Hematopoietic multipotent progenitor cell treated with erythropoietin and hydrocortisone succinate and interleukin-3 and kit ligand, for 4 days (in vitro differentiated cells): Measurements from ENCODE around the gene ARFGAP1.

Experiments used
- DNase-seq: peaks from one replicate; pipeline ENCODE4 v3.0.0-alpha.2; 2015

ARFGAP1 gene

DNA sequence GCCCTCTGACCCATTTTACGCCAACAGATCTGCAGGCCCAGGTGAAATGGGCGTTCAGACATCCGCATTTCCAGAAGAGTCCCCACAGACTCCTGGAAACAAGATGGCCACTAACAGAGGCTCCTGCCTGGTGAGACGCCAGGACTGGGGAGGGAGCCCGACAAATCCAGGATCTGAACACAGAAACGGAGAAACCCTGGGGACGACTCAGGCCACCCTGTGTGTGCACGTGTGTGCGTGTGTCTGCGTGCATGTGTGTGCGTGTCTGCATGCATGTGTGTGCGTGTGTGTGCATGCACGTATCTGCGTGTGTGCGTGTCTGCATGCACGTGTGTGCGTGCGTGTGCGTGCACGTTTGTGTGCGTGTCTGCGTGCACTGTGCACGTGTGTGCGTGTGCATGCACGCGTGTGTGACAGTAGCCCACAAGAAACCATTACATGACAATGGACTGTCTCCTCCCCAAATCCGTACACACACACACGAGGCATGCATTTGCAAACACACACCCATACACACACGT lies 63.7 kb downstream of the ARFGAP1 start:
- no peak for DNase-seq

DNA sequence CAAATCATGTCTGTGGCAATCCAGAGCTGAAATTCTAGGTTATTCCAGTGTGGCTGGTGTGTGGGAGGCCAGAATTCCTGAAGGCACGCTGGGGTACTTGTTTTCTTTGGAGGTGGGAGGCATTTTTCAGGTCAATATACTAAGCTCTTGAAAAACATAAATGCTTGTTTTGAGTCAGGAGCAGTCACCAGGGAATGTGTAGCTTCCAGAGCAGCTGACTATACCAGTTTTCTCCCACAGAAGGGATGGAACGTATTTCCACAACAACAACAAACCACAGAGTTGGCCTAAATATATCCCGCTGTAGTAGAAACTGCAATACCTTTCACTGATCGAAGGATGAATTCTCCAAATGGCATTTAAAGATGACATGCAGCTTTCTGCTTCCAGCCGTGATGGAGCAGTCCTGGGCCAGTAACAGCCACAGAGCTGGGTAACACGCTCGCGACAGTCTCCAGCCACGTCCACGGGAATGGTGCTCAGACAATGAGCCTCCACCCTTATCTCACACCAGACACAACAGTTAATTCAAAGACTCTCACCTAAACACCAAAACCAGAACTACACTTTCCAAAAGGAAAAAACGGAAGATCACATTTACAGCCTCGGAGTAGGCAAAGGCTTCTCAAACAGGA lies 65.3 kb downstream of the ARFGAP1 start:
- DNase-seq: no peak
